RKO (cell line): ENCODE measurements around the gene LRRC63.
"Not testable (repeated sequence)": the region's sequence is repeated elsewhere in the genome, so short reads cannot be mapped to it uniquely, and the experiment has no call there.

ENCODE experiments used
- DNase-seq: peaks from one replicate; pipeline ENCODE4 v3.0.0-alpha.2; 2016; ENCODE audit warnings: low spot score

LRRC63 gene

DNA sequence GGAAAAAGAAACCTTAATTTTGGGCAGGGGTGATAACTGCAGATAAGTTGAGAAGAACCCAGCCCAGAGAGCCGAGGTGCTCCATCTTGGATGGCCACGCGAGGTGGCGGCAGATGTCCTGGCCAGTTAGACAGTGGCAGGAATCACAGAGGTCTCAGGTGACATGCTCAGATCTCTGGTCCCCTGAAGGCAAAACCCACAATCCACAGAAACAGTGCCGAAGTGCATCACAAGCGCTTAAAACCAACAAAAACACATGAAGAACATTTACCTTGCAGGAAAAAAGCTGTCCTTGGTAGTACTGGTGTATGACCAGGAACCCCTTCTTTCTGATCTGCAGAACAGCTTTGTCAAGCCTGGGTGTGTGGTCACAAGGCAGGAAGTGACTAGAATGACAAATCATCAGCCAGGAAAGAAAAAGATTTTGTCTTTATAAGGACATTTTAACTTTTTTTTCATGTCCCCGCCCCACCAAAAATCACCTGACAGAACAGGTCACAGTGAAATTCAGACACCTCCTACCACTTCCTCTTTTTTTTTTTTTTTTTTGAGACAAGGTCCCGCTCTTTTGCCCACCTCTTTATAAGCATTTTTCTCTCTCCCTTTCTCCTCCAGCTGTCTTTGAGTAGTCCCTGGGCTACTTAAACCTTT lies 29.8 kb upstream of the LRRC63 start, which contains the start of gene LCP1:
Gene LCP1, minus strand, starts transcription at position 338 of the 651 bp plus-strand sequence. CDS start 22,515 bp downstream, outside the sequence.
- DNase-seq: peak; percentile 91

DNA sequence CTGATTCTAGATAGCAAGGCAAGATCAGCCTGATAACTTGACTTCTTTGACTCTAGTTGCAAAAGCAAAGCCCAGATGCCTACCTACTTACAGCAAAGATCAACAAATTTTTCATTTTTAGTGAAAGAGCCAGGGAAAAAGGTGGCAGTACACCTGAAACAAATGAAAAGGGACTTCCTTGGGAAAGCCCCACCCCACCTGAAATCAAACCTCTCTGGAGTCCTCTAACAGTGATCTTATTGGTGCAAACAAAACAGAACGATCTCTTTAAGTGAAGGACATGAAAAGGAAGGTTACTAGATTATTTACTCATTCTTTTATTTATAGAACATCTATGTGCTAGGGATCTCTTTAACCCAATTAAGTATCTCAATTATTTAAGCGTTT lies 29.2 kb upstream of the LRRC63 start:
- no peak for DNase-seq

DNA sequence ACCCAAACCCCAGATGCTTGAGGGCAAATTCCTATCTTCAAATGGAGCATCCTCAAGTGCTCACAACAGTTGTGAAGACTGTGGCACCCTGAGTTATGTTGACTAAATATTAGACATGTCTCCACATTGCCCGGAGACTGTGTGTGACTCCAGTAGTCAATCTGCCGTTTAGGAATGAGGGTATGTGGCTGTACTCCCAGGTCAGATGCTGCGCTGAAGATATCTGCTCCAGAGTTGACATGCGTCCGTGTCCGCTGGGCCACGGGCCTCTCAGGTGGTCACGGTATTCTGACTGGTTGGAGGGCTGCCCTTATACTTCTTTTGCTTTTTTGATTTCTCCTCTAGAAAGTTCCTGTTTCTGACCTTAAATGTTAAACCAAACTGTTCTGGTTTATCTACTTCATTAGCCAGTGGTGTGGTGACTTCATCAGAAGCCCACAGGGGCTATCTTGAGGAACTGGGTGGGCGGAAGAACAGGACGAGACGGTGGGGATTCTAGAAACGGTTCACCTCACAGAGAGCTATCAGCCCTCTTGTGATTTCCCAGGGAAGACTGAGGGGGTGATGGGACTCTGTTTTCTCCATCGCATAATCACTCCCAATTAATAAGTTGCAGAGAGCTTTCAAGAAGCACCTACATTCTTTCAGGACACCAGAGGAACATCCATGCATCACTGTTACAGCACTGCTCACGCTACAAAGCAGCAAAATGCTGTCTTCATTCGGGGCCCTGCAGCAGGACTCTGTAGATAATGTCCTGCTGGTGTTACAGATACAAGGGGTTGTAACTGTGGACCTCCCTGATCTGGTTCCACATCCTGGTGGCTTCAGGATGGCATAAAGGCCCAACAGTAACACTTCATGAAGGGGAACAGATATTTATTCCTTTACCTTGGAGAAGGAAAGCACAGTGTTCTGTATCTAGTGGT lies 28.4 kb upstream of the LRRC63 start:
- no peak for DNase-seq

GRCh38 chr13:46184277-46184699 lies 27.4 kb upstream of the LRRC63 start:
- DNase-seq: peak; percentile 29

DNA sequence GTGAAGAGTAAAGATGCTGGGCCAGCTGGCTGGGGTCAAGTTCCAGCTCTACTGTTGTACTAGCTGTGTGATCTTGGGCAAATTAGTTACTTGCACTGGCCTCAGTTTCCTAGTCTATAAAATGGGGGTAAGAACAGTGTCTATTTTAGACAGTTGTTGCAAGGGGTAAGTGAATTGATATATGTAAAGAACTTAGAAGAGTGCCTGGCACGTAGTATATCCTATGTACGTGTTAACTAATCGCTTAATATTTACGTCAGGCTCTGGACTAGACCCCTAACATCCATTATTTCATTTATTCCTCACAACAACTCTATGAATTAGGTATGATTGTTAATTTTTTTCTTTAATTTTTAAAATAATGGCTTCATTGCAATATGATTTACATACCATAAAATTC lies 26.1 kb upstream of the LRRC63 start:
- no peak for DNase-seq

- no peak for DNase-seq
Observed at GRCh38 chr13:46192412-46192811, 19.3 kb upstream of the LRRC63 start.

DNA sequence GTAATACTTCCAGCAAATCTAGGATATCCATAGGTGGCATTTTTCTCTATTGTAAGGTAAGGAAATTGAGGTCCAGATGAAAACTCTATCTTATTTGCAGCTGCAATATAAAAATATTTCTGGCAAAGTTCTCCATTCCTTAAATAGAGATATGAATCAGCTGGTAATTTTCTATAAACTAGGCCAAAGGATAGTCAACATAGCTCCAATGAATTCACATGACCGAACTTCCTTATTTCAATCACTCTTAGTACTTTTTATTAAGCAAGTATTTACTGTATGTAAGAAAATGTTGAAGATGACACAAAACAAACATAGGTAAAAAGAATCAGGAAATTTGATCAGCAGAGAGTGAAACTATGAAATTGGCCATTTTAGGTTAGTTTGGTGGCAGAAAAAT lies 16.7 kb upstream of the LRRC63 start:
- DNase-seq: no peak

DNA sequence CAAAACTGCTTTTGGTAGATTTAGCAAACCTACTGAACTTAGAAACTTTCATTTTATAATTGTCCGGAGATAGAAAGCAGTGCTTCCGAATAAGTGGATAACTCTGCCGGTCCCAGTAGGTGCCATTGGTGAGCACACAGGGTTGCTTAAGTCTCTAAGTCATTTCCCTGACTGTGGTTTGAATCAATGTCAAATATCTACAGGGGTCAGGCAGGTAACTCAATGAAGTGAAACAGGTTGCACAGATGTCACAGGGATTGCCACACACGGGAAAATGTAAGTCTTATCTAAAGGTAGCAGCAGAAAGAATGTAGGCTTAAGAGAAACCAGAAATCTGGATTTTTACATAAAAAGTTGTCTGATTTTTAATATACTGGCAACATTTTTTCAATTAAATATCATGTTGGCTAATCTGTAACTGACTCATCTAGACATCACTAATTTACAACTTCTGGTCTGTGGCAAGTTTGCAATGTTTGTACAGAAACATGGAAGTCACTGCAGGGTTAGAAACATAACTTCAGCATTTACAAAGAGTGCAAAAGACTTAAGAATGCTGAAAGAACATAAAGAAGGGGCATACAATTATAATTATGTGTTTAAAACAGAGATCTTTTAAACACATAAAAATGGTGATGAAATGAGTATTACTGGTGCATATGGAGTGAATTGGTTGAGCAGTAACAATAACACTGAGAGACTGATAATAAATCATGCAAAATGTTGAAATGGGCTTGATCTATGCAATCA lies 14.3 kb upstream of the LRRC63 start:
- no peak for DNase-seq

- no peak for DNase-seq
Observed at GRCh38 chr13:46198696-46199193, 13.0 kb upstream of the LRRC63 start.

DNA sequence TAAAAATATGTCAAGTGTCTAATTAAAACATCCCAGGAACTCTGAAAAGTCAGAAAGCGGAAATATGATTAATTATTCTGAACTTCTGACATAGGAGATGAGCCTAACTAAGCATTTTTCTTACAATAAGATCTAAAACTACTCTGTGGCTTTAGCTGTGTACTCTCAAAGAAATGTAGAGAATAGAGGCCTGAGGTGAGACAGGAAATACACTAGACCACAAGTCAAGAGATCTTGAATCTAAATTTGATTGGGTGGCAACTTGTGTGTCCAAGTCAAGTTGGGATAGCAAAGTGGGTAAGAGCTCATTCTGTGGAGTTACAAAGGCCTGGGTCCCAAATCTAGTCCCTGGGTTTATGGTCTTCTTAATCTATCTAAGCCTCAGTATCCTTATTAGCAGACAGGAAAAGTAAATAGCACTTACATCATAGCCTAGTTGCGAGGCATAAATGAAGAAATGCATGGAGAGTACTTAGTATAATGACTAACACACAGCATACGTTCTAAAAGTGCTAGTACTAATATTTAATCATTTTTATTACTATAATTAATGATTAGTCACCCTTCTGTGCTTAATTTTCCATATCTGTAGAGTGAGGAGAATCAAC lies 9.4 kb upstream of the LRRC63 start:
- DNase-seq: no peak

DNA sequence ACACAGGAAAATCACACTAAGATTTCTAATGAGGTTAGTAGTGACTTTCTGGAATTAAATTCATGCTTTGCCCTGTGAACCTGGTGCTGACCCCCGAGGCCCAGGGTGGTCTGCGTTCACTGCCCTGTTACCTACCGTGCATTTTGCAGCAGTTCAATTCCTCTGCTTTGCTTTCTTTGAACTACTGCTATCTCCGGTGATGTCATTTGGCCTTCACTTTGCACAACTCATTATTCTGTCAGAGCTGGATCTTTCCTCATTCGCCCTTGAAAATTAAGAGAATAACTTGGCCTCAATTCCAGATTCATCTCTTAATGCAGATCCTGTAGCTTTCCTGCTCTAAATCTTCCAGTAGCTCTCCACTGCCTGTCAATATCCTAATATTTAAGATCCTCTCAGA lies 8.8 kb upstream of the LRRC63 start:
- DNase-seq: no peak

DNA sequence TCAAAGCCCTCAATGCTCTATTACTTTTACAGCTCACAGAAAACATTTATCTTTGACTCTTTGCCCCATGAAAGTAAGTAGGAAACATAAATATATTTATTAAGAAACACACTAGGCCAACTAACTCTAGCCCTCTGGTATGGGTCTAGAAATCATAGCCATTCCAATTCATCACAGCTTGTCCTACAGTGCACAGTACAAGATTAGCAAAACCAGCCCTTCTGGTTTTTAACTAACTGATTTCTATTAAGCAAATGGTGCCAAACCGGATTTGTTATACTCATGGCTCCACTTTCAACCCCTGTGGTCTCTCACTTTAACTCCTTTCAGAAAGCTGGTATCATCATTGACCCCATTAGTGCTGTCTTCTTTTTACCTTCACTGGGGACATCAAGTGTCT lies 5.6 kb upstream of the LRRC63 start:
- no peak for DNase-seq

- no peak for DNase-seq
Observed at GRCh38 chr13:46207828-46208227, 3.9 kb upstream of the LRRC63 start.

- DNase-seq: no peak
Observed at GRCh38 chr13:46210362-46211083, 1.2 kb upstream of the LRRC63 start.

- no peak for DNase-seq
Observed at GRCh38 chr13:46211116-46211482, 629 bp upstream of the LRRC63 start.

GRCh38 chr13:46213242-46213641 lies 1.5 kb downstream of the LRRC63 start:
- DNase-seq: no peak

DNA sequence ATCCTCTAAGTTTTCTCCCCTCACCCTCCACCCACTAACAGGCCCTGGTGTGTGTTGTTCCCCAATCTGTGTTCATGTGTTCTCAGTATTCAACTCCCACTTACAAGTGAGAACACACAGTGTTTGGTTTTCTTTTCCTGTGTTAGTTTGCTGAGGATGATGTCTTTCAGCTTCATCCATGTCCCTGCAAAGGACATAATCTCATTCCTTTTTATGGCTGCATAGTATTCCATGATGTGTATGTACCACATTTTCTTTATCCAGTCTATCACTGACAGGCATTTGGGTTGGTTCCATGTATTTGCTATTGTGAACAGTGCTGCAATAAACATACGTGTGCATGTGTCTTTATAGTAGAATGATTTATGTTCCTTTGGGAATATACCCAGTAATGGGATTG lies 3.0 kb downstream of the LRRC63 start:
- not testable (repeated sequence) for DNase-seq

- DNase-seq: not testable (repeated sequence)
Observed at GRCh38 chr13:46220234-46220633, 8.5 kb downstream of the LRRC63 start.

- no peak for DNase-seq
Observed at GRCh38 chr13:46229251-46229650, 17.5 kb downstream of the LRRC63 start.

DNA sequence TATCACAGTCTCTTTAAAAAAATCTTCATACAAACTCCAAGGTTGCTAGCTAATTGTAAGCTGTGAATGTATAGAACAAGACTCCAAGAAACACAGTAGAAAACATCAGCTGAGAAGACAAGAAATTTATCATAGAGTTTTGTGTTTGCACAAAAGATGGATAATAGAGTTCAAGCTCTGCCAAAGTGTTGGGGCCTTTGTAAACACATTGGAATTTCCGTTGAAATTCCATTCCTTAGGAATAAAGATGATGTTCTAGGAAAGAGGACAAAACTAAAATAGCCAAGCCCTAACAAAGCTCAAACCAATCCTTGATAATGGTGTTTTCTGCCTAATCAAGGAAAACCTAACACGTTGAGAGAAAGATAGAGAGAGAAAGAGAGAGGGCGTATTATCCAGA lies 20.6 kb downstream of the LRRC63 start:
- no peak for DNase-seq

DNA sequence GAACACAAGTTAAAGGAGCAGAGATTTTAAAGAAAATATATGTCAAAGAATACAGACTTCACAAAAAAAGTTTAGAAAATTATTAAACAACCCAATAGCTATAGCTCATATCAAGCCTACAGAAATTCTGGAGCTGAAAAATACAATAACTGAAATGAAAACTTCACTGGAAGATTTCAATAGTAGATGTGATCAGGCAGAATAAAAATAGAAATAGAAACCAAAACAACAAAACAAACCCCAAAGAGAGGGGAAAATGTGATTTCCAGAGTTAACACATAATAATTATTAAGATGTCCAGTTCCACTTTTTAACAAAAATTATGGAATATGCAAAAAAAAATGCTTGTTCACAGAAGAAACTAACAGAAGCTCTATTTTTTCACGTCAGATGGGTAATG lies 23.6 kb downstream of the LRRC63 start:
- DNase-seq: no peak
